NCI-H128 (cell line): ENCODE data around the gene MGAT5B.
"Not testable (repeated sequence)": the region's sequence is repeated elsewhere in the genome, so short reads cannot be mapped to it uniquely, and the experiment has no call there.

Experiments used
- DNase-seq: peaks from one replicate; lab custom pipeline; 2025; ENCODE audit not compliant: unreplicated experiment; lab: John Stamatoyannopoulos, UW

The MGAT5B gene

DNA sequence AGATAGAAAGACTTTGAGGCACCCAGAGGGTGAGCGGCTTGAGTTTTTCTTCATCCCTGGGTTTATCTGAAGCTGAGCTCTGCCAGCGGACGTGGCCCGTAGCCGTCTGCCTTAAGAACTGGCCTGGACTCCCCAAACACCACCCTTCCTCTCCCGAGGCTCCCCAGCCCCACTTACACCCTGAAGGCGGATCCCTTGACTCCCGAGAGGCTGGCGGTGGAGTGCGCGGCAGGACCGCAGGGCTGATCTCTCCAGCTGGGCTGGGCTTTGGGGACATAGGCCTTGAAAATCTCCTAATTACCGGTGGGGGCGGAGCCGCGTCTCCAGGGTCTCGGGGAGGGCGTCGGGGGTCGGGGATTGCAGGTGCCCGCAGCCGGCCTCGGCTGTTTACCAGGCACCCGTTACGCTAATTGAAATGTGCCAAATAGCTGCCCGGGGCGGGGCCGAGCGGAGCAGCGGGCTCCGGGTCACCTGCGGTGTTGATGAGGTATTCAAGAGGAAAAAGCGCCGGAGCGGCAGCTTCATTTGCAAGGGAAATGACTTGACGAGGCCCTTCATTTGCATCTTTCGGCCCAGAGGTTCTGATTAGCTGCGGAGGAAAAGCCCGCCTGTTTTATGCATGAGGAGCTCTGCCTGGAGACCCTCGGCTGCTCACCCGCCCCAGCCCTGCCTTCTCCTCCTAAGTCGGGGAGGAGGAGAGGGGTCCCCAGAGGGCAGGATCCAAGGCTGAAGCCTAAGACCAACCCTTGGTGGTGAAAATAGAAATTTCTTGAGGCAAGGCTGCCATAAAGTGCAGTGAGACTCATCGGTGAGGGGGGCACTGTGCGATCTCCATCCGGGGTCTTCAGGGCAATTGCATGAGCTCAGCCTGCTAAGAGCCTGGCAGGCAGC lies 100.7 kb downstream of the MGAT5B start:
- peak; percentile 84 for DNase-seq

DNA sequence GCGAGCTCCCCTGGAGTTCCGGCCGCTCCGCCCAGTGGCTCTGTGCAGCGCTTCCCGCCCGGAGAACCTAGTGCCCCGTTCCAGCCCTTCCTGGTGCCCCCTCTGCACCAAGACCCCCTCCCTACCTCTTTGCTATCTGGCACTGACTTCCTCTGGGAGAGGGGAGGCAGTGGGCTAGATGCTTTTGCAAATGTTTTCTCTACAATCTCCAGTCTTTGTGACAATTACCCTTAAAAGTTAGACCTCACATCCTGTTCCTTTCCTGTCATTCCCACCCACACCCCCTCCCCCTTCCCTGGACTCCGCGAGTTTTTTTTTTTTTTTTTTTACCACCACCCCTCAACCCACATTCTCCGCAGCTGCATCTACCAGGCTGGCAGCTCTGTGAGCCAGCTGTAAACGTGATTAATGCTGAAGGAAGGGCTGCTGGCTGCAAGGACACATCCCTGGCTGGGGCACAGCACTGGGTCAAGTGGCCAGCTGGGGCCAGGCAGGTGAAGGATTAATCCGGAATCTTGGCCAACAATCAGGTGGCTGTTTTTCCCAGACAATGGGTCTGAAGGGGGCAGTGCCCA lies 101.5 kb downstream of the MGAT5B start:
- DNase-seq = peak; percentile 36

DNA sequence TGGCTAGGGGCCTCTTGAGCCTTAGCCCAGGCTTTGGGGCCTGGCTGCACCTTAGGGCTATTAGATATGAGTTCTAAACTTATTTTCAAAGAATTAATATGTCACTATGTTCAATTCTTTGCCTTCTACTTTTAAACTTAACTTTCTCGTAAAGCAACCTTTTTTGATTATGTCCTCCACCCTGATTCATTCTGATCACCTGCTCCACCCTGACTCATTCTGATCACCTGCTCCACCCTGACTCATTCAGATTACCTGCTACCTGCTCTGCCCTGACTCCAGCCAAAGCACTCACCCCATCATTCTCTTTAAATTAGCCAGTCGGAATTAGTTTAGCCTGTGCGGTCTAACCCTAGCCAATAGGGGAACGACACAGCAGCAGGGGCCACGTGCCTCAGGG lies 102.0 kb downstream of the MGAT5B start:
- not testable (repeated sequence) for DNase-seq

DNA sequence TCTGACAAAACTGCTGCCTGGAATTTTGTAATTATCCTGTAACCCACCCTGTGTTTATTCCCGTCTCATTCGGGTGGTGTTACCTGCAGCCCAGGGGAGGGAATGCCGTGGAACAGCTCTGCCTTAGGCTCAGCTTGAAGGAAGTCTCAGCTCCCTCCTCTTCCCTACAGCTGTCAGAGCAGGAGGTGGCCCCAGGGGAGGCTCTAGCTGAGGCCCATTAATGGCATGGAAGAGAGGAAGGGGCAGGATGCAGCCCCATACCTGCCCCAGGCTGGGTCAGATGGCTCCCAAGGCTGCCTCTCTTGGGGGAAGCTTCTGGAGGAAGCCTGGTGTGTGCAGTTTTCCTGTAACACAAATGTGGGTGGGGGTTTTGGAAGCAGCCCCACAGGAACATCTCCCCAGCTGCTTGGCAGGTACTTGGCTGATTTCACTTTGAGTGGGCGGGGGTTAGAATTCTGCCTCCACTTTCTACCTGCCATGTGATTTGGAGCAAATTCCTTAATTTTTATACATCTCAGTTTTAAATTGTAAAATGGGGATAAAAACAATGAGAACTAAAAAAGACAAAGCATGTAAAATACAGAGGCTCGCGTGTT lies 103.9 kb downstream of the MGAT5B start:
- DNase-seq = no peak

DNA sequence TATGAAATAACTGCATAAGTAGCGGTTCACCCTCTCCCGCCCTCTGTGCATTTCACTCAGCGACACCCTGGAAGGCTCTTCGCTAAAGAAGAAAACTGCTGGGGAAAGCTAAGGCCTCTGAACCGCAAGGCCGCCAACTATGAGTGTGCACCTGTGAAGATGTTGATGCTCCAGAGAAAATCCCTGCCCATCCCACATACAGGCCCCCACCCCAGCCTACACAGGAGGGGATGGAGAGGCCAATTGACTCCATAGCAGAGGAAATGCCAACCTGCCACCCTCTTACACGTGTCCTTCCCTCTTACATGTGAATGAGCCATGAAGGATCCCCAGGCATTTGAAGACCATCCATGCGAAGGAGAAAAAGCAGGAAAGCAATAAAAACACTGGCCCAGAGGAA lies 104.8 kb downstream of the MGAT5B start:
- DNase-seq = no peak

DNA sequence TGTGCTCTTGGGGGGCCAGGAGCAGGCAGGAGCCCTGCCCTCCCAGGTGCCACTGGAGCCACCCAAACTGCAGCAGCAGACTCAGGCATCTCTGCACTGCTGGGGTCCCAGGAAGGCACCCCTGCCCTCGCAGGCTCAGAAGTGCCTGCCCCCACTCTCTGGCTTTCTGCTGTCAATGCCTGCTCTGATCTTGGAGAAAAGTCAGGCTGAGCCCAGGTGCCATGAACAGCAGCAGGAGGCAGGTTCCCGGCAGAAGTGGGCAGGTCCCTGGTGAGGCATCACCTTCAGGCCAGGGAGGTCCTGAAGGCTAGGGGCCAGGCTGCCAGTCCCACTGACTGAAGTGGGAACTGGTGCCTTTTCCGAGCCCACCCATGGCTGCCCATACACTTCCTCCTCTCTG lies 106.5 kb downstream of the MGAT5B start:
- no peak for DNase-seq

DNA sequence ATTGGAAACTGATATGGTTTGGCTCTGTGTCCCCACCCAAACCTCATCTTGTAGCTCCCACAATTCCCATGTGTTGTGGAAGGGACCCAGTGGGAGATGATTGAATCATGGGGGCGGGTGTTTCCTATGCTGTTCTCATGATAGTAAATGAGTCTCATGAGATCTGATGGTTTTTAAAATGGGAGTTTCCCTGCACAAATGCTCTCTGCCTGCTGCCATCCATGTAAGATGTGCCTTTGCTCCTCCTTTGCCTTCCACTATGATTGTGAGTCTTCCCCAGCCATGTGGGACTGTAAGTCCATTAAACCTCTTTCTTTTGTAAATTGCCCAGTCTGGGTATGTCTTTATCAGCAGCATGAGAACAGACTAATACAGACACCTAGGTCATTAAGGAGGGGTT lies 109.8 kb downstream of the MGAT5B start:
- DNase-seq = not testable (repeated sequence)

DNA sequence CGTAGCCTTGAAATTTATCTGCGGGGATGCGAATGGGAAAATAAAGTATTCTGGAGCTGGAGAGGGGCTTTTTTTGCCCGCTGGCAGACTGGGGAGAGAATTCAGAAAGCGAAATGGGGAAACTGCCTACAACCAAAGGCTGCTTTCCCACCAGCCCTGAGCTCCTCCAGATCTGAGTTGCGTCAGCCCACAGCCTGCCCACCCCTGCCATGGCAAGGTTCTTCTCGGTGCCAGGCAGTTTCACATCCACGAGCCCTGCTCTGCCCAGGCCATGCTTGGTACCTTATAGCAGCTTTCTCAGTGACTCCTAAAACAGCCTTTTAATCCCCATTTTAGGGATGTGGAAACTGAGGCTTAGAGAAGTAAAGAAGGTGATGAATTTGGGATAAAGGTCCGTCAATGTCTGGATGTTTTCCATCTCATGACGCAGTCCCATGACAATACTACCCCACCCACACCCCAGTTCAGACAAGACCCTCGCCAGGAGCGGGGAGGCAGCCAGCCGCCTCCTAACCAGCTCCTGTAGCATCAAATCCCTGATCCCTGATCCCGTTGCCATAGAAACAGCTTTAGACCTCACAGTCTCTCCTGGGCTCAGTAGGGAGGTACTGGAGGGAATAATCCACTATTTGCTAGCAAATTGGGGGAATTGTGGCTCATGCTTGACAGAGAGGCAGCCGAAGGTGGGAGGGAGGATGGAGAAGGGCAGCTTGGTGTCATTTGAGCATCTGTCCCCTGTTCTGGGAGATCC lies 113.5 kb downstream of the MGAT5B start:
- DNase-seq = no peak

DNA sequence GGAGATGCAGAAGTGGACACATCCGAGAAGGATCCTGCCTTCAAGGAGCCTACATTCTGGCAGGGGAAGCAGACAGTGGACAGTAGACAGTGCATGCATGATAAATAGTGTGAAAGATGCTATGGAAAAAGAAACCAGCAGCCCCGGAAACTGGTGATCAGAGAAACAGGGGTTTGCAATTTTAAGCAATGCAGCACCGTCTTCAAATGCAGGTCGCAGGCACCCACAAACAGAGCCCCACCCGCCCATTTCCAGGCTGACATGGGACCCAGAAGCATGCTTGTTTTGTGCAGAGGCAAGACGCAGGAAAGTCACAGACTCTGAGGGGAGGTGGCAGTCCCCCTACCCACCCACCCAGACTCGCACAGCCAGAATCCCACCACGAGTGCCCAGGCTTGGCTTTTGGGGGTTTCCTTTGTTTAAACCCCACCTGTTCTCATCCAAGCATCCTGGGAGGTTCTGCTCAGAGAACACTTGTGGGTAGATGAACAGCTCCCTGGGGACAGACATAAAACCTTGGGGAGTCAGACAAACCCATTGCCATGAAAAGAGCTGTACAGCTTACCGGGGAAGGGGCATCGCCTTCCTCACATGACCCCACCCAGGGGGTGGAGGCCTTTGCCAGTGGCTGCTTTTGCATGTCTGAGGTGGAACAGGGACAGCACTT lies 114.3 kb downstream of the MGAT5B start:
- DNase-seq = no peak

DNA sequence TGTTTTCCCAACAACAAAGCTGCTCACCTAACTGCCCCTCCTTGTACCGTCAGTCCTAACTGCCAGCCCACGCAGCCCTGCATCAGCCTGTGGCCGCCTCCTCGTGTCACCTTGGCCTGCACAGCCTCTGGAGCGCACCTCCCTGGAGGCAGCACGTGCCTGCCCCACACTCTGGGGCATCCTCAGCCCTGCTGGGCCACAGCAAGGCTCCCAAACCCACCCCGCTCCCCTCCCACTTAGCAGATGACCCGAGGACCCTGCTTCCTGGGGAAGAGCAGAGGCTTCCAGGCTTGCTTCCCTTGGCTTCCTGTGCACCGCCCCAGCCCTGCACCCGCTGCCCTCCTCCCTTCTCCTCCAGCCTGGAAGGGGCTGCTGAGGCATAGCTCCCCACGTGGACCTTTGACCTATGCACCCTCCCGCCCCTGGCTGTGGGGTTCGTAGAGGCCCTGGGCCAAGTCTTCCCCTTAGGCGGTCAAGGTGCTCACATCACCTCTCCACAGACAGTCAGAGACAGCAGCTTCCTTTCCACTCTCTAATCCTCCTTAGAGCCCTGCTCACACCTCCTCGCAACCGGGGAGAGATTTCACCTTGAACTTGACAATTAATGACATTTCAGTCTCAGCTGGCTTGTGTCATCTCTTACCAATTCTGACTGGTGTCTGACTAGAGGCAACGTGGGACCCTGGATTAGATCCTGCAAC lies 115.0 kb downstream of the MGAT5B start:
- DNase-seq = no peak

DNA sequence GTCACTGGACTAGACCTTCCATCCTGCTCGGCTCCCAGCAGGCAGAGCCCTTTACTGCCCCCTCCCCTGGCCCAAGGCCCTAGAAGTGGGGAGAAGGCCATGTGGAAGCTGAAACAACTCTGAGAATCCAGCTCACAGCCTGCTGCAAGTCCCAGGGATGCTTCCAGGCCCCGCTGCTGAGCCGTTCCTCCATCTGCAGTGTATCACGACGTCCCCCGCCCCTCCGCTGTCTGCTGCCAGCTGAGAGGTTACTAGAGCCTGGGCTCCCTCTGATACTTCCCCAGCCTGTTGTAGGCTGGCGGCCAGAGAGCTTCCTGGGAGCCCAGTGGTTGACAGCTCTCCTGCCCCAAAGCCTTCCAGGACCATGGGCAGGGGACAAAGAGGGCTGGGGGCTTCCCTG lies 118.2 kb downstream of the MGAT5B start:
- no peak for DNase-seq

DNA sequence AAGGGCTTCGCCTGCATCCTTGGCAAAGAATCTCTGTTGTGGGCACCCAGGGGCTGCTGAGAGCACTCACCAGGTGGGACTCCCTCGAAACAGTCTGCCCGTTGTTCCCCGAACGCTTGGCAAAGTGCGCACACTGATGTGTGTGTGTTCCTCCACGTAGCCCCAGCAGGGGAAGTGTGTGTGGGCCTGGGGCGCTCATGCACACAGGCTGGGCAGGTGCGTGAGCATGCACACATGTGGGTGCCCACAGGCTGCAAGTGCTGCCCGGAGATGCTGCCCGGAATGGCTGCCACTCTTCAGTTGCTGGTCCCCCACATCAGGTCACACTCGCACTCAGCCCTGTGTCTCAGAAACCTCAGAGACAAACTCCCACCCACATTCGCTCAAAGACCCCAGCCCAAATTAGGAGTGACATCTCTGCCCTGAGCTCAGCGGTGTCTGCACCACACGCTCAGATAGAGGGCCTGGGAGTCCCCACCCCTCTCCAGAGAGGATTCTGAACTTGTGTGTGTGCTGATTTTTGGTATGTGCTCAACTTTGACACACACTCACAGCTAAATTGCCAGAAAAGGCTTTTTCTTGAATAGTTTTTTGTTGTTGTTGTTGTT lies 119.4 kb downstream of the MGAT5B start:
- no peak for DNase-seq

DNA sequence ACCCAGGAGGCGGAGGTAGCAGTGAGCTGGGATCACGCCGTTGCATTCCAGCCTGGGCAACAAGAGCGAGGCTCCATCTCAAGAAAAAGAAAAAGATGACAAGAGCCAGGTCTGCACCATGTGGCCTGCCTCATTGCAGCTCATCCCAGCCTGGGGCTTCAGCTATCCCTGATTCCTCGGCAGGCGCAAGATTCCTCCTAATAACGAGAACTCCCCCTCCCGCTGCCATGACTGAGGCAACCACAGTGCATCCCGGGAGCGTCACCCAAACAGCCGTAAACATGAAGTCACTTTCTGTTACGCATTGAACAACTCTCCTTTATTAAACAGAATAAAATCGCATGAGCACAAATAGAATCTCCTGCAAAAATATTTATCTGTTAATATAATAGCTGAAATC lies 120.6 kb downstream of the MGAT5B start:
- DNase-seq = no peak

DNA sequence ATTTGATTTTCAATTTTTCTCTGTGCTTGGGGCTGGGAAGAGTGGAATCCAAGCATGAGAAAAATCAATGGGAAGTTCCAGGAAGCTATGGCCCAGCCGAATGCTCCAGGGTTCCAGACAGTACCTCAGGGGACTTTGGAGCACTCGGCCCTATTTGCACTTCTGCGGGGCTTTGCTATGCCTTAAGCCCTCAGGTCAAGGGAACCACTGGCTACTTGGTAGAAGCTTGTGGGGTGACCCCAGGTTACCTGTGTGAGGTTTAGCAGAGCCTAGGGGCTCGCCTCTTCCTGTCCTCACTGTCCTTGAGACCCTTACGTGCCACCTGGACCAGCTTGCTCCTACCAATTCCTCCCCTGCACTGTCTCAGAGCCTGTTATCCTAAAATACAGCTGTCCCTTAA lies 121.3 kb downstream of the MGAT5B start:
- no peak for DNase-seq

DNA sequence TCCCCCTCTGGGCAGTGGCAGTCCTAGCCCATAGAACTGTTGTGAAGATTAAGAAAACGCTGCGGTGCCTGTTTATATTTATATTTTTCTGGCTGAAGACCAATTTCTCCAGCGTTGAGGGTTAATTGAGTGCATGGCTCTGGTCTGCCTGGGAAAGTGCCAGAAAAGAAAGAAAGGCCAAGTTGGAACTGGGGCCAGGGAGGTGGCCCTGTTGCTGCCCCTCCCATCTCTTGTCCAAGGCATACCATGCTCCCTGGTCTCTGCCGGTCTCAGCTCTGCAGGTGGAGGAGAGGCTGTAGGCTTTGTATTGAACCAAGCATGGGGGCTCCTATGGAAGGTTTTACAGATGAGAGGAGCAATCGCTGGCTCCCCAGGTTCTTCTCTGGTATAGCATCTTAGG lies 124.7 kb downstream of the MGAT5B start:
- no peak for DNase-seq

DNA sequence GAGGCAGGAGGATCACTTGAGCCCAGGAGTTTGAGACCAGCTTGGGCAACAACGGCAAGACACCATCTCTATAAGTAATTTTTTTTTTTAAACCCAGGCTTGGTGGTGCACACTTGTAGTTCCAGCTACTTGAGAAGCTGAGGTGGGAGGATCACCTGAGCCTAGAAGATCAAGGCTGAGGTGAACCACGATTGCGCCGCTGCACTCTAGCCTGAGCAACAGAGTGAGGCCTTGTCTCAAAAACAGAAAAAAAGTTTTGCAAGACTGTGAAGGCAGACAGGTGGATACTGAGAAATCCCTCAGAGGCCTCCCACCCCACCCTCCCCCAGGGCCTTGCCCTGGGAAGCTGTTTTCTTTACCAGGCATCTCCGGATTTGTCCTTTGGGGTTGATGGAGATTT lies 125.4 kb downstream of the MGAT5B start:
- no peak for DNase-seq

DNA sequence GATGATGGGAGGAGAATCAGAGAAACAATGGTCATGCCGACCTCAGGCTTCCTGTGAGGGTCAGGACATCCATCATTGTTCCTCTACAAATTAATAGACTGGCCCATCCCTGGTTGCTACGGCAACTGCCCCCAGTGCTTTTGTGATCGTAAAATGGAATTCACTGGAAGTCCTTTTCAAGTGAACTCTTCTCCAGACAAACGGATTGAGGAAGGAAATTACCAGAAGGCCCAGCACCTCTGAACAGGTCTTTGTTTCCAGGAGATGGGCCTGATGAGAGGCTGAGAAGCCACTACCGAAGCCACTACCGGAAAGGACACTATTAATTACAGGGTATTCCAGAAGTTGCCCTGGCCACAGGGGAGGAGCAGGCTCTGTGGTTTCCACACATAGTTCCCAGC lies 126.0 kb downstream of the MGAT5B start:
- no peak for DNase-seq

DNA sequence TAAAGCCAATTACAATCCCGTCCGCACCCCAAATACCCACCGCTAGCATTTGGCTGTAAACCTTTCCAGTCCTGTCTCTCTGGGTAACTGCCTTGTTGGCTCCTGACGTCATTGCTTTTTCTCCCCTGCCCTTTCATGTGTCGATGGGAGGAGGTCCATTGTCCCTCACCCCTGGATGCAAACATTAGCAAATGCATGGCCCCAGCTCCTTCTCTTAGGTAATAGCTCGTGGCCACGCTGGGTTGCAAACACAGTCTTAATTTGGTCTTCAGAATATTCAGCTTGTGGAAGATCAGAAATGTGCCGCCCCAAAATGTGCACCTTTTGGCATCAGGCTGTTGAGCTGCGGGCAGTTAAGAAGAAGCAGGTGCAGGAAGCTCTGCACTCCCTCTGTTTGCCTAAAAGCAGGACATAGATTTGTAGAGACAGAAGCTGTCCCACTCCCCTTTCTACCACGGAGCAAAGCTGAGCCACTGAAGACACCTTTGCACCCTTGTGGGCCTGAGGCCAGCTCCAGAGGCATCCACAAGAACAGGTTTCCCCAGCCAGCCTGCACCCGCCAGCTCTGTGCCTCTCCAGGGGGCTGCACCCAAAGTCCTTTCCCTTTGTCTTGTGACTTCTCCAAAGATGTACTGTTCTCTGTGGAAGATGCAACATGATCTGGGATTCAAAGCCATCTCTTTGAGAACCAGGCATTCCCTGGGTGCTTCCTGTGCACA lies 127.3 kb downstream of the MGAT5B start:
- no peak for DNase-seq
